GM23338 (cell line): ENCODE results near the gene HDAC9.

Source experiments
- CREB1 ChIP-seq: fragments of 250-450 bp; sonication (Bioruptor Pico); IDR thresholded peaks from 2 replicates; pipeline ENCODE4 v1.5.0; 2020; ENCODE audit warnings: low read depth, mild to moderate bottlenecking, moderate library complexity
- EZH2 ChIP-seq: fragments of 200-600 bp; sonication (generic); IDR thresholded peaks from one replicate; pipeline ENCODE4 v1.8.0; 2017; ENCODE audit warnings: antibody characterized with exemption, mild to moderate bottlenecking, low read depth; ENCODE audit not compliant: unreplicated experiment
- EZH2phosphoT487 ChIP-seq: fragments of 200-600 bp; sonication (generic); IDR thresholded peaks from one replicate; pipeline ENCODE4 v1.8.1; 2018; ENCODE audit warnings: antibody characterized with exemption; ENCODE audit not compliant: unreplicated experiment
- JUNB ChIP-seq: IDR thresholded peaks from one replicate; pipeline ENCODE4 v1.6.1; 2016; ENCODE audit warnings: antibody characterized with exemption; ENCODE audit not compliant: unreplicated experiment
- NANOG ChIP-seq: IDR thresholded peaks from 2 replicates; pipeline ENCODE4 v1.6.1; 2016; ENCODE audit warnings: antibody characterized with exemption, borderline replicate concordance
- POLR2AphosphoS5 ChIP-seq: IDR thresholded peaks from 2 replicates; pipeline ENCODE4 v1.6.1; 2016; ENCODE audit warnings: antibody characterized with exemption, low read depth
- STAT1 ChIP-seq: IDR thresholded peaks from one replicate; pipeline ENCODE4 v1.6.1; 2016; ENCODE audit warnings: antibody characterized with exemption; ENCODE audit not compliant: unreplicated experiment
- ZNF114 ChIP-seq: fragments of 250-450 bp; sonication (Bioruptor Pico); IDR thresholded peaks from 2 replicates; pipeline ENCODE4 v1.5.0; 2020; ENCODE audit warnings: mild to moderate bottlenecking, moderate library complexity
- TF ChIP-seq, protein P1 (sequence below), 2 experiments: fragments of 200-600 bp in 1 of 2; sonication (generic) in 1 of 2; conservative IDR thresholded peaks; 2 replicates each; pipeline versions ENCODE4 v1.5.1 to v1.6.1; 2016 to 2017; ENCODE audit warnings: antibody characterized with exemption in 2 of 2, low read depth in 2 of 2, mild to moderate bottlenecking in 2 of 2, moderate library complexity in 1 of 2
- TF ChIP-seq, protein P2 (sequence below): IDR thresholded peaks from one replicate; pipeline ENCODE4 v1.6.1; 2018; ENCODE audit warnings: antibody characterized with exemption; ENCODE audit not compliant: unreplicated experiment
- TF ChIP-seq, protein P3 (sequence below): IDR thresholded peaks from 2 replicates; pipeline ENCODE4 v1.6.1; 2016; ENCODE audit warnings: antibody characterized with exemption

DNA sequence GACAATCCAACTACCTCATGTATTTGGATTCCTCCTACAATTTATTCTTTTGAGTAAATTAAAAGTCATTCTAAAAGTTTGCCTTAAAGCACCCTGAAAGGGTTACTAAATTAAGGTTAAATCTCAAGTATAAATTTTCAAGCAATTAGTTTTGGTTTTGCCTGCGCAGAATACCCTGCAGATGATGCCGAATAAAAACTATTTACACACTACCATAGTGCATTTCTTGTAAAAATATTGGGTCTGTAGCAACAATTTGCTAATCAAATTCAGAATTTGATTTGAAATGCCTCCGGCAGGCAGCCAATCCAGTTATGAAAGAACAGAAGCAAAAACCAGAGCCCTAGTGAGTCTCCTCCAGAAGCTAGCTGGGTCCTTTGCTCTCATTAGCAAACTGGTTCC lies 499.7 kb downstream of the HDAC9 start:
- TF ChIP-seq POLR2AphosphoS5 (no peak), NANOG (no peak), ZNF114 (CRISPR knock-in tag) (no peak), EZH2phosphoT487 (no peak), CREB1 (CRISPR knock-in tag) (no peak), EZH2 (no peak), STAT1 (no peak), JUNB (no peak)
- TF ChIP-seq, protein P1, sequence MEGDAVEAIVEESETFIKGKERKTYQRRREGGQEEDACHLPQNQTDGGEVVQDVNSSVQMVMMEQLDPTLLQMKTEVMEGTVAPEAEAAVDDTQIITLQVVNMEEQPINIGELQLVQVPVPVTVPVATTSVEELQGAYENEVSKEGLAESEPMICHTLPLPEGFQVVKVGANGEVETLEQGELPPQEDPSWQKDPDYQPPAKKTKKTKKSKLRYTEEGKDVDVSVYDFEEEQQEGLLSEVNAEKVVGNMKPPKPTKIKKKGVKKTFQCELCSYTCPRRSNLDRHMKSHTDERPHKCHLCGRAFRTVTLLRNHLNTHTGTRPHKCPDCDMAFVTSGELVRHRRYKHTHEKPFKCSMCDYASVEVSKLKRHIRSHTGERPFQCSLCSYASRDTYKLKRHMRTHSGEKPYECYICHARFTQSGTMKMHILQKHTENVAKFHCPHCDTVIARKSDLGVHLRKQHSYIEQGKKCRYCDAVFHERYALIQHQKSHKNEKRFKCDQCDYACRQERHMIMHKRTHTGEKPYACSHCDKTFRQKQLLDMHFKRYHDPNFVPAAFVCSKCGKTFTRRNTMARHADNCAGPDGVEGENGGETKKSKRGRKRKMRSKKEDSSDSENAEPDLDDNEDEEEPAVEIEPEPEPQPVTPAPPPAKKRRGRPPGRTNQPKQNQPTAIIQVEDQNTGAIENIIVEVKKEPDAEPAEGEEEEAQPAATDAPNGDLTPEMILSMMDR (conservative IDR thresholded peaks at IDR 0.05; ENCODE audit: low read depth in 2 of 2) = no peak
- TF ChIP-seq, protein P2, sequence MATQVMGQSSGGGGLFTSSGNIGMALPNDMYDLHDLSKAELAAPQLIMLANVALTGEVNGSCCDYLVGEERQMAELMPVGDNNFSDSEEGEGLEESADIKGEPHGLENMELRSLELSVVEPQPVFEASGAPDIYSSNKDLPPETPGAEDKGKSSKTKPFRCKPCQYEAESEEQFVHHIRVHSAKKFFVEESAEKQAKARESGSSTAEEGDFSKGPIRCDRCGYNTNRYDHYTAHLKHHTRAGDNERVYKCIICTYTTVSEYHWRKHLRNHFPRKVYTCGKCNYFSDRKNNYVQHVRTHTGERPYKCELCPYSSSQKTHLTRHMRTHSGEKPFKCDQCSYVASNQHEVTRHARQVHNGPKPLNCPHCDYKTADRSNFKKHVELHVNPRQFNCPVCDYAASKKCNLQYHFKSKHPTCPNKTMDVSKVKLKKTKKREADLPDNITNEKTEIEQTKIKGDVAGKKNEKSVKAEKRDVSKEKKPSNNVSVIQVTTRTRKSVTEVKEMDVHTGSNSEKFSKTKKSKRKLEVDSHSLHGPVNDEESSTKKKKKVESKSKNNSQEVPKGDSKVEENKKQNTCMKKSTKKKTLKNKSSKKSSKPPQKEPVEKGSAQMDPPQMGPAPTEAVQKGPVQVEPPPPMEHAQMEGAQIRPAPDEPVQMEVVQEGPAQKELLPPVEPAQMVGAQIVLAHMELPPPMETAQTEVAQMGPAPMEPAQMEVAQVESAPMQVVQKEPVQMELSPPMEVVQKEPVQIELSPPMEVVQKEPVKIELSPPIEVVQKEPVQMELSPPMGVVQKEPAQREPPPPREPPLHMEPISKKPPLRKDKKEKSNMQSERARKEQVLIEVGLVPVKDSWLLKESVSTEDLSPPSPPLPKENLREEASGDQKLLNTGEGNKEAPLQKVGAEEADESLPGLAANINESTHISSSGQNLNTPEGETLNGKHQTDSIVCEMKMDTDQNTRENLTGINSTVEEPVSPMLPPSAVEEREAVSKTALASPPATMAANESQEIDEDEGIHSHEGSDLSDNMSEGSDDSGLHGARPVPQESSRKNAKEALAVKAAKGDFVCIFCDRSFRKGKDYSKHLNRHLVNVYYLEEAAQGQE = no peak
- TF ChIP-seq, protein P3, sequence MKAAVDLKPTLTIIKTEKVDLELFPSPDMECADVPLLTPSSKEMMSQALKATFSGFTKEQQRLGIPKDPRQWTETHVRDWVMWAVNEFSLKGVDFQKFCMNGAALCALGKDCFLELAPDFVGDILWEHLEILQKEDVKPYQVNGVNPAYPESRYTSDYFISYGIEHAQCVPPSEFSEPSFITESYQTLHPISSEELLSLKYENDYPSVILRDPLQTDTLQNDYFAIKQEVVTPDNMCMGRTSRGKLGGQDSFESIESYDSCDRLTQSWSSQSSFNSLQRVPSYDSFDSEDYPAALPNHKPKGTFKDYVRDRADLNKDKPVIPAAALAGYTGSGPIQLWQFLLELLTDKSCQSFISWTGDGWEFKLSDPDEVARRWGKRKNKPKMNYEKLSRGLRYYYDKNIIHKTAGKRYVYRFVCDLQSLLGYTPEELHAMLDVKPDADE = no peak
